ENCODE measurements around the gene INSM2.

GRCh38 chr14:35499180-35499579, 34.8 kb upstream of the INSM2 start:
- no peak for TF ChIP-seq EZH2 (IDR thresholded peaks at IDR 0.05; ENCODE audit: insufficient read depth, poor library complexity, severe bottlenecking)
- no peak for TF ChIP-seq EZH2phosphoT487 (IDR thresholded peaks at IDR 0.05; ENCODE audit: insufficient read depth, low read depth)

Measured in GM23248 (cell line).